ENCODE data around the gene DAGLB. TPM values are rescaled to one million over a fixed set of nuclear protein-coding genes. Genes with fewer than 3 reads are reported as not detected.

The DAGLB gene
- 10 to 100 TPM in 1 of 3 donors, 1 to 10 TPM in 2; 6.0 to 12.6 (median 7.4) TPM for polyA plus RNA-seq

GRCh38 chr7:6447581-6448199 is at the start of gene DAGLB:
DAGLB (minus strand) TSS chr7:6447954; CDS start chr7:6447842, 112 bp downstream.
- peak; percentile 95 to 97 (median 96) for DNase-seq
- Mint-ChIP-seq H3K9me3 (no peaks in the 10 kb centered on the region), H3K36me3 (peaks cover 6 to 14% (median 9%) of the 10 kb centered on the region in 3 donors), H3K4me1 (peaks cover 25 to 30% of the 10 kb centered on the region in 2 donors), H3K27me3 (ENCODE audit: low read depth in 3 of 3) (peaks cover 8 to 10% (median 9%) of the 10 kb centered on the region in 3 donors), H3K4me3 (peak within 1 kb of the TSS; percentile 92 to 96 (median 93)), H3K27ac (peak within 1 kb of the TSS; percentile 92 to 96 (median 95))

GRCh38 chr7:6497637-6497905 is 49.8 kb upstream of the DAGLB start:
- H3K27ac Mint-ChIP-seq: no peak overlapping the region
- H3K4me3 Mint-ChIP-seq: no peak overlapping the region
- no peaks in the 10 kb centered on the region for H3K36me3 Mint-ChIP-seq
- peaks cover 0 to 3% (median 2%) of the 10 kb centered on the region in 3 donors for H3K27me3 Mint-ChIP-seq (ENCODE audit: low read depth in 3 of 3)
- DNase-seq: no peak
- no peaks in the 10 kb centered on the region for H3K9me3 Mint-ChIP-seq
- H3K4me1 Mint-ChIP-seq: no peaks in the 10 kb centered on the region

GRCh38 chr7:6496842-6497636 is 49.3 kb upstream of the DAGLB start:
- Mint-ChIP-seq H3K27ac (no peak overlapping the region), H3K9me3 (no peaks in the 10 kb centered on the region), H3K36me3 (no peaks in the 10 kb centered on the region), H3K4me1 (no peaks in the 10 kb centered on the region), H3K27me3 (ENCODE audit: low read depth in 3 of 3) (peaks cover 0 to 3% (median 2%) of the 10 kb centered on the region in 3 donors), H3K4me3 (no peak overlapping the region)
- DNase-seq: no peak

- Mint-ChIP-seq H3K9me3 (no peaks in the 10 kb centered on the region), H3K4me1 (no peaks in the 10 kb centered on the region), H3K27ac (no peak overlapping the region), H3K36me3 (no peaks in the 10 kb centered on the region), H3K4me3 (no peak overlapping the region), H3K27me3 (ENCODE audit: low read depth in 3 of 3) (peaks cover 0 to 5% (median 1%) of the 10 kb centered on the region in 3 donors)
- no peak for DNase-seq
Observed at GRCh38 chr7:6495597-6496262, 48.0 kb upstream of the DAGLB start.

GRCh38 chr7:6494365-6494764 is 46.6 kb upstream of the DAGLB start:
- no peaks in the 10 kb centered on the region for H3K4me1 Mint-ChIP-seq
- H3K36me3 Mint-ChIP-seq: no peaks in the 10 kb centered on the region
- no peak overlapping the region for H3K27ac Mint-ChIP-seq

GRCh38 chr7:6491194-6491593 is 43.4 kb upstream of the DAGLB start:
- Mint-ChIP-seq H3K27me3 (ENCODE audit: low read depth in 3 of 3) (peaks cover 0 to 3% (median 3%) of the 10 kb centered on the region in 3 donors), H3K27ac (no peak overlapping the region), H3K9me3 (no peaks in the 10 kb centered on the region), H3K36me3 (no peaks in the 10 kb centered on the region), H3K4me3 (no peak overlapping the region), H3K4me1 (no peaks in the 10 kb centered on the region)
- no peak for DNase-seq

More at GRCh38 chr7:6494365-6494764, 46.6 kb upstream of the DAGLB start:
- Mint-ChIP-seq H3K9me3 (no peaks in the 10 kb centered on the region), H3K27me3 (ENCODE audit: low read depth in 3 of 3) (peaks cover 0 to 3% (median 3%) of the 10 kb centered on the region in 3 donors), H3K4me3 (no peak overlapping the region)
- DNase-seq: no peak

GRCh38 chr7:6489612-6490011 is 41.9 kb upstream of the DAGLB start:
- no peaks in the 10 kb centered on the region for H3K9me3 Mint-ChIP-seq
- peaks cover 0 to 3% (median 3%) of the 10 kb centered on the region in 3 donors for H3K27me3 Mint-ChIP-seq (ENCODE audit: low read depth in 3 of 3)
- peaks cover 3 to 4% of the 10 kb centered on the region in 2 donors for H3K4me1 Mint-ChIP-seq
- H3K36me3 Mint-ChIP-seq: no peaks in the 10 kb centered on the region
- no peak overlapping the region for H3K27ac Mint-ChIP-seq
- H3K4me3 Mint-ChIP-seq: no peak overlapping the region
- DNase-seq: no peak

- Mint-ChIP-seq H3K4me3 (no peak overlapping the region), H3K36me3 (no peaks in the 10 kb centered on the region), H3K9me3 (no peaks in the 10 kb centered on the region), H3K27ac (no peak overlapping the region), H3K27me3 (ENCODE audit: low read depth in 3 of 3) (peaks cover 3 to 4% (median 4%) of the 10 kb centered on the region in 3 donors), H3K4me1 (peaks cover 20 to 21% of the 10 kb centered on the region in 2 donors)
- DNase-seq: no peak
Observed at GRCh38 chr7:6487184-6487545, 39.4 kb upstream of the DAGLB start.

- H3K4me3 Mint-ChIP-seq: no peak overlapping the region
- peaks cover 3 to 4% (median 4%) of the 10 kb centered on the region in 3 donors for H3K27me3 Mint-ChIP-seq (ENCODE audit: low read depth in 3 of 3)
- DNase-seq: no peak
- peaks cover 24 to 26% of the 10 kb centered on the region in 2 donors for H3K4me1 Mint-ChIP-seq
- no peak overlapping the region for H3K27ac Mint-ChIP-seq
- peaks cover 0 to 1% (median 0%) of the 10 kb centered on the region in 3 donors for H3K36me3 Mint-ChIP-seq
- no peaks in the 10 kb centered on the region for H3K9me3 Mint-ChIP-seq
Observed at GRCh38 chr7:6486438-6487183, 38.9 kb upstream of the DAGLB start.

- Mint-ChIP-seq H3K9me3 (no peaks in the 10 kb centered on the region), H3K27me3 (ENCODE audit: low read depth in 3 of 3) (peaks cover 3% of the 10 kb centered on the region in 3 donors), H3K4me3 (peak overlapping the region; percentile 90 to 97 (median 94)), H3K36me3 (peaks cover 0 to 6% (median 4%) of the 10 kb centered on the region in 3 donors), H3K4me1 (peaks cover 63 to 65% of the 10 kb centered on the region in 2 donors), H3K27ac (peak overlapping the region; percentile 87 to 97 (median 92))
- DNase-seq: no peak
Observed at GRCh38 chr7:6482743-6483119, 35.0 kb upstream of the DAGLB start.

GRCh38 chr7:6482307-6482706 is 34.6 kb upstream of the DAGLB start:
- Mint-ChIP-seq H3K27me3 (ENCODE audit: low read depth in 3 of 3) (peaks cover 3% of the 10 kb centered on the region in 3 donors), H3K4me1 (peaks cover 67 to 69% of the 10 kb centered on the region in 2 donors), H3K4me3 (peak overlapping the region; percentile 90 to 97 (median 94)), H3K27ac (peak overlapping the region; percentile 66 to 97 (median 92)), H3K9me3 (no peaks in the 10 kb centered on the region), H3K36me3 (peaks cover 0 to 6% (median 4%) of the 10 kb centered on the region in 3 donors)
- DNase-seq: no peak

- Mint-ChIP-seq H3K9me3 (no peaks in the 10 kb centered on the region), H3K36me3 (peaks cover 0 to 6% (median 4%) of the 10 kb centered on the region in 3 donors), H3K27ac (peak overlapping the region; percentile 34 to 94 (median 78))
Observed at GRCh38 chr7:6481445-6481844, 33.7 kb upstream of the DAGLB start.

GRCh38 chr7:6480323-6480660 is 32.5 kb upstream of the DAGLB start:
- peaks cover 87 to 90% of the 10 kb centered on the region in 2 donors for H3K4me1 Mint-ChIP-seq
- H3K27me3 Mint-ChIP-seq (ENCODE audit: low read depth in 3 of 3): peaks cover 3% of the 10 kb centered on the region in 3 donors
- no peak for DNase-seq

More at GRCh38 chr7:6481445-6481844, 33.7 kb upstream of the DAGLB start:
- peaks cover 76 to 78% of the 10 kb centered on the region in 2 donors for H3K4me1 Mint-ChIP-seq
- H3K4me3 Mint-ChIP-seq: peak overlapping the region; percentile 60 to 95 (median 77)
- DNase-seq: no peak
- peaks cover 3% of the 10 kb centered on the region in 3 donors for H3K27me3 Mint-ChIP-seq (ENCODE audit: low read depth in 3 of 3)

More at GRCh38 chr7:6480323-6480660, 32.5 kb upstream of the DAGLB start:
- Mint-ChIP-seq H3K9me3 (no peaks in the 10 kb centered on the region), H3K27ac (peak overlapping the region; percentile 92 to 97 (median 96)), H3K4me3 (peak overlapping the region; percentile 80 to 94 (median 85)), H3K36me3 (peaks cover 0 to 6% (median 4%) of the 10 kb centered on the region in 3 donors)

Data from immature natural killer cell (primary cell).